PFSK-1 (cell line): ENCODE measurements around the gene CDT1.

Experiments
- FOXP2 ChIP-seq: optimal IDR thresholded peaks from 2 replicates; pipeline ENCODE3; 2011; ENCODE audit warnings: borderline replicate concordance, control low read depth, inconsistent platforms; ENCODE audit not compliant: insufficient read depth; ENCODE audit errors: extremely low read length, extremely low read depth
- POLR2AphosphoS5 ChIP-seq: IDR thresholded peaks from 2 replicates; pipeline ENCODE4 v1.6.1; 2012; ENCODE audit warnings: low read depth, mild to moderate bottlenecking, control low read depth, low read length, moderate library complexity
- SIN3A ChIP-seq: IDR thresholded peaks from 2 replicates; pipeline ENCODE4 v1.6.1; 2012; ENCODE audit warnings: mild to moderate bottlenecking, low read length, moderate library complexity, borderline replicate concordance; ENCODE audit not compliant: insufficient read depth
- TAF1 ChIP-seq: IDR thresholded peaks from 2 replicates; pipeline ENCODE4 v1.6.1; 2012; ENCODE audit warnings: low read length, control low read depth, borderline replicate concordance; ENCODE audit not compliant: insufficient read depth
- TF ChIP-seq, protein P1 (sequence below), 2 experiments: IDR thresholded peaks; 2 replicates each; pipeline versions ENCODE4 v1.6.1 to v1.8.0; 2011 to 2012; ENCODE audit warnings: low read depth in 2 of 2, low read length in 2 of 2, control low read depth in 1 of 2, inconsistent platforms in 1 of 2, mild to moderate bottlenecking in 1 of 2, moderate library complexity in 1 of 2; ENCODE audit not compliant: insufficient read depth in 1 of 2

Gene CDT1

DNA sequence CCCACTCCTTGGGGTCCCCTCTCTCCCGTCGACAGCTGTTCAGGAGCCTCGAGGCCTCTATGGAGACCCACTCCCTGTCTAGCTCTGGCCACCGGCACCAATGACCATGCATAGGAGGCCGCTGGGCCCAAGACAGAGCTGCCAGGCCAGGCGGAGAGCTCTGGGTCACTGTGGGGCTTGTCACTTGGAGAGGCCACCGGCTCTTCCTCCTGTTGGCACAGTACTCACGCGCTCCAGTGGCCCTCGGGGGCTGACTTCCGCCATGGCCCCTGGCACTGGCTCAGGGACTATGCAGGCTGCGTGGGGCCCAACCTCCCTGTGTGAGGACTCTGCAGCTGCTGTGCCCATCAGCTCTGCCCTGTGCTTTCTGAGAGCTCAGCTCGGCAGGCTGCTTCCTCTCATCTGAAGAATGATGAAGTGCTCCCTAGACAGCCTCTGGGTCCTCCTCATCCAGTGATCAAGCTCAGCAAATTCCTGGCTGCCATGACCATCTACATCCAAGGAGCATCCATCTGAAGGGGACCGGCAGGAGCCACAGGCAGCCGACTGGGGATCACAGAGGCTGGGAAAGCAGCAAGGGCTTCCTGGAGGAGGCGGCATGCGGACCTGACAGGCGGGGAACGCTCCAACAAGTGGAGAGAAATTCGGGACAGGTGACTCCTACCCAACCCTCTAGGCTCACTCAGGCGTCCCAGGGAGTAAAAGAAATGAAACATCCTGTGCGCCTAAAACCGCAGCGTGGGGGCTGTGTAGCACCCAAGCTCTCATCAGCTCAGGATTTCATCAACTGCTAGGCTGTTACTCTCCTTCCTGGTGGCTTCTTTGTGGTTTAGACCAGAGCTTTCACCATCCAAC is 36.4 kb downstream of the CDT1 start:
- TF ChIP-seq, protein P1, sequence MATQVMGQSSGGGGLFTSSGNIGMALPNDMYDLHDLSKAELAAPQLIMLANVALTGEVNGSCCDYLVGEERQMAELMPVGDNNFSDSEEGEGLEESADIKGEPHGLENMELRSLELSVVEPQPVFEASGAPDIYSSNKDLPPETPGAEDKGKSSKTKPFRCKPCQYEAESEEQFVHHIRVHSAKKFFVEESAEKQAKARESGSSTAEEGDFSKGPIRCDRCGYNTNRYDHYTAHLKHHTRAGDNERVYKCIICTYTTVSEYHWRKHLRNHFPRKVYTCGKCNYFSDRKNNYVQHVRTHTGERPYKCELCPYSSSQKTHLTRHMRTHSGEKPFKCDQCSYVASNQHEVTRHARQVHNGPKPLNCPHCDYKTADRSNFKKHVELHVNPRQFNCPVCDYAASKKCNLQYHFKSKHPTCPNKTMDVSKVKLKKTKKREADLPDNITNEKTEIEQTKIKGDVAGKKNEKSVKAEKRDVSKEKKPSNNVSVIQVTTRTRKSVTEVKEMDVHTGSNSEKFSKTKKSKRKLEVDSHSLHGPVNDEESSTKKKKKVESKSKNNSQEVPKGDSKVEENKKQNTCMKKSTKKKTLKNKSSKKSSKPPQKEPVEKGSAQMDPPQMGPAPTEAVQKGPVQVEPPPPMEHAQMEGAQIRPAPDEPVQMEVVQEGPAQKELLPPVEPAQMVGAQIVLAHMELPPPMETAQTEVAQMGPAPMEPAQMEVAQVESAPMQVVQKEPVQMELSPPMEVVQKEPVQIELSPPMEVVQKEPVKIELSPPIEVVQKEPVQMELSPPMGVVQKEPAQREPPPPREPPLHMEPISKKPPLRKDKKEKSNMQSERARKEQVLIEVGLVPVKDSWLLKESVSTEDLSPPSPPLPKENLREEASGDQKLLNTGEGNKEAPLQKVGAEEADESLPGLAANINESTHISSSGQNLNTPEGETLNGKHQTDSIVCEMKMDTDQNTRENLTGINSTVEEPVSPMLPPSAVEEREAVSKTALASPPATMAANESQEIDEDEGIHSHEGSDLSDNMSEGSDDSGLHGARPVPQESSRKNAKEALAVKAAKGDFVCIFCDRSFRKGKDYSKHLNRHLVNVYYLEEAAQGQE (IDR thresholded peaks at IDR 0.05; ENCODE audit: insufficient read depth in 1 of 2, low read depth in 2 of 2, low read length in 2 of 2) = no peak
- TF ChIP-seq FOXP2 = no peak
- TF ChIP-seq TAF1 = no peak
- TF ChIP-seq SIN3A = no peak
- TF ChIP-seq POLR2AphosphoS5 = no peak

DNA sequence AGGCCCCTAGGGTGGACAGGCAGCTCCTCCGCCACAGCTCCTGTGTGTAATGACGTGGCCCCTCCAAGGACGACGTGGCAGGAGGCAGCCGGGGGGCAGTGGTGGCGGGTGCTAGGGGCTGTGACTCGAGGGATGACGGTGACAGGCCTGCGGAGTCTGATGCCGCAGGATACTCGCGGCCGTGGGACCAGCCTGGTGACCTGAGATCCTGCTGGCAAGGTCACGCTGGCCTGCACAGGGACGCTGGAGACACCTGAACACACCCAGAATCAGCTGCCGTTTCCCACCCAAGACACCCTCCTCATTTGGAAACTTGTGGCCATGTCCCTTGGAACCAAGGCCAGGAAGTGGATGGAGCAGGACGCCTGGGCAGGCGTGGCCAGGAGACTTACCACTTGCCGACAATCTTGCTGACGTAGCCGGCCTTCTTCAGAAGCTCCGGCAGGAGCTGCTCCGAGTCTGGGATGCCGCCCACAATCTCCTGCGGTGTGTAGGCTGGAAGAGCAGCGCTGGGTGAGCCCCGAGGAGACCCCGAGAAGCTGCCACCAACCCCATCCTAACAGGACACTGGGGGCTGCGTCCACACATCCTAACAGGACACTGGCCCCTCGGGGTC is 37.1 kb downstream of the CDT1 start:
- TF ChIP-seq FOXP2 (no peak), POLR2AphosphoS5 (no peak), SIN3A (no peak), TAF1 (no peak)
- TF ChIP-seq, protein P1 (IDR thresholded peaks at IDR 0.05; ENCODE audit: insufficient read depth in 1 of 2, low read depth in 2 of 2, low read length in 2 of 2) = no peak

GRCh38 chr16:88841521-88842307 is 38.1 kb downstream of the CDT1 start:
- TF ChIP-seq SIN3A (no peak), POLR2AphosphoS5 (no peak), FOXP2 (no peak), TAF1 (no peak)
- TF ChIP-seq, protein P1 (IDR thresholded peaks at IDR 0.05; ENCODE audit: insufficient read depth in 1 of 2, low read depth in 2 of 2, low read length in 2 of 2) = no peak

- TF ChIP-seq, protein P1 (IDR thresholded peaks at IDR 0.05; ENCODE audit: insufficient read depth in 1 of 2, low read depth in 2 of 2, low read length in 2 of 2) = no peak
- no peak for TF ChIP-seq POLR2AphosphoS5
- TF ChIP-seq FOXP2 = no peak
- no peak for TF ChIP-seq SIN3A
- no peak for TF ChIP-seq TAF1
These were observed 38.7 kb downstream of the CDT1 start for GRCh38 chr16:88842308-88842756.
